ENCODE measurements around the gene MAST1. TPM values are rescaled to one million over a fixed set of nuclear protein-coding genes. Genes with fewer than 3 reads are reported as not detected.

MAST1 gene
- 1 to 10 TPM; 2.4 to 2.6 TPM for total RNA-seq

DNA sequence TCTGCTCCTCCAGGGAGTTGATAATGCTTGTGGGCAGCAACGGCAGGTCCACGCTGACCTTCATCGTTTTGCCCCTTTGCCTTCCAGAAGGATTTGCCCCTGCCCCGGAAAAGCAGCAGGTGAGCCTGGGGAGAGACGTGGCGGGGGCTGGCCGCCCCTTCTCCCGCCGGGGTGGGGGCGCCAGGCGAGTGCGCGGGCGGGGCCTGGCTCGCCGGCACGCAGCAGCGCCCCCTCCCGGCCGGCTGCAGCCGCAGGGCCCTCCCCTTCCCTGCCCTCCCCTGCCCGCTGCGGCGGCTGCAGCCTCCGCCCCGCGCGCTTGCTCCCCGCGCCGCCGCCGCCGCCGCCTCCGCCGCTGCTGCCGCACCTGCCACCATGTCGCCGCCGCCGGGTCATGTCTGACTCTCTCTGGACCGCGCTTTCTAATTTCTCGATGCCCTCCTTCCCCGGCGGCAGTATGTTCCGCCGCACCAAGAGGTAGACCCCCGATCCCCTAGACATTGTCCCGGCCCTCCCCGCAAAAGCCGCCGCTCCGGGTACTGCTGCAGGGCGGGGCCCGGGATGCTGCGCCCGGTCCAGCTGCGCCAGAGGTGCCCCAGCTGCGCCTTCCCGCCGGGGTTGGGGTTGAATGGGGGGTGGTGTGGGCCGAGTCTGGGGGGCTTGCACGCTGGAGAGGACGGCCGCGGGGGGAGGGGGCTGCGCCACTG is at the start of gene MAST1:
Gene MAST1, plus strand, starts transcription at position 334 of the 704 bp plus-strand sequence. Its CDS starts 58 bp downstream, at position 392.
- Mint-ChIP-seq H3K4me1 (peaks cover 20% of the 10 kb centered on the region), H3K36me3 (ENCODE audit: low read depth) (no peaks in the 10 kb centered on the region), H3K27ac (no peak within 1 kb of the TSS), H3K27me3 (peaks cover 51% of the 10 kb centered on the region), H3K9me3 (no peaks in the 10 kb centered on the region), H3K4me3 (peak within 1 kb of the TSS; percentile 58)
- peak; percentile 71 for ATAC-seq (replicated peaks)

DNA sequence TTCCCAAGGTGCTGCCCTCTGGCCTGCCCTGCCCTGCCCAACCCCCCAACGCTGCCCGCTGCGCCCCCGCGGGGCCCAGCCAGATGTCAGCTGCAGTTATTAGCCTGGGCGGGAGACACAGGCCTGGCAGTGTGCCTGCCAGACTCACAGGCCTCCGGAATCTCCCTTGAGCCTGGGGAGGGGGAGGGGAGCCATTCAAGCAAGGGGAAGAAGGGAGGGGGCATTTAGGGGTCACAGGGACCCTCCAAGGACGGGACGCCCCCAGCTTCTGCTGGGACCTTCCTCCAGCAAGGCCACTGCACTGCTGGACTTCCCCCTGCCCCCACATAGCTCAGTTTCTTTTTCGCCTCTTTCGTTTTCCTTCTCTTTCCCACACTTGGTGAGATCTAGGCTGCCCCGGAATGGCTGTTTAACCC is 49.6 kb upstream of the MAST1 start:
- H3K4me3 Mint-ChIP-seq: peak overlapping the region; percentile 97
- no peaks in the 10 kb centered on the region for H3K9me3 Mint-ChIP-seq
- H3K36me3 Mint-ChIP-seq (ENCODE audit: low read depth): peaks cover 40% of the 10 kb centered on the region
- no peak for ATAC-seq (replicated peaks)
- H3K4me1 Mint-ChIP-seq: no peaks in the 10 kb centered on the region
- H3K27me3 Mint-ChIP-seq: no peaks in the 10 kb centered on the region
- H3K27ac Mint-ChIP-seq: peak overlapping the region; percentile 96

DNA sequence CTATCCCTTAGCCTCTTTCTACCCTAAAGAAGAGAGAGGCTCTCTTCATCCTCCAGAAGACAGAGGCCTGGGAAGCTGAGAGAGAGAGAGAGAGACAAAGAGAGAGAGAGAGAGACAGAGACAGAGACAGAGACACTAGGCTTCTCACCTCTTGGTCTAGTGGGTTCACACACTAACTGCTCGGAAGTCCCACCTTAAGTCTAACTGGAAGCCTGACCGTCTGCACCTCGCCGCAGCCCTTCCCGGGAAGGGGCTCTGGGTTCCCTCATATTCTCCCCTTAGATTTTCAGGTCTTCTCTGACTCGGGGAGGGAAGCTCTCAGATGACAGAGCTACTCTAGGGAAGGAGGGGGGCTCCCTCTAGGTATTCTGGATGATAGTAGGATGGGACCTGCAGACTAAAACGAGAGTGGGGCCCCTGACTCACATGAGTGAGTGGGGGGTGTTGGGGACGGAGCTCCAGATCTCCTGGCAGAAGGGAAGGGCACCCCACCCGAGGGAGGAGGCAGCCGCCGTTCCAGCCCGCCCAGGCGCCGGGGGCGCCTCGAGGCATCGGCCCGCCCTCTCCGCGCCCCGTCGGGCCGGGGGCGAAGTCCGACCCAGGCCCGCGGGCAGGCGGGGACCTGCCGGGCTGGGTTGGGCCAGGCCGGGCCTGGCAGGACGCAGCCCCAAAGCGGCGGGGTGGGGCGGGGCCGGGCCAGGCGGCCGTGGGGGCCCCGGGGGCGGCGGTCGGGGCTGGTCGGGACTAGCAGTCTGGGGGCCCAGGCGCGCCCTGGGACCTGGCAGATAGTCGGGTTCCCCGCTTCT is 49.0 kb upstream of the MAST1 start:
- Mint-ChIP-seq H3K36me3 (ENCODE audit: low read depth) (peaks cover 44% of the 10 kb centered on the region), H3K4me1 (peaks cover 2% of the 10 kb centered on the region), H3K4me3 (peak overlapping the region; percentile 97), H3K27me3 (no peaks in the 10 kb centered on the region), H3K9me3 (no peaks in the 10 kb centered on the region), H3K27ac (peak overlapping the region; percentile 96)
- ATAC-seq (replicated peaks): no peak

DNA sequence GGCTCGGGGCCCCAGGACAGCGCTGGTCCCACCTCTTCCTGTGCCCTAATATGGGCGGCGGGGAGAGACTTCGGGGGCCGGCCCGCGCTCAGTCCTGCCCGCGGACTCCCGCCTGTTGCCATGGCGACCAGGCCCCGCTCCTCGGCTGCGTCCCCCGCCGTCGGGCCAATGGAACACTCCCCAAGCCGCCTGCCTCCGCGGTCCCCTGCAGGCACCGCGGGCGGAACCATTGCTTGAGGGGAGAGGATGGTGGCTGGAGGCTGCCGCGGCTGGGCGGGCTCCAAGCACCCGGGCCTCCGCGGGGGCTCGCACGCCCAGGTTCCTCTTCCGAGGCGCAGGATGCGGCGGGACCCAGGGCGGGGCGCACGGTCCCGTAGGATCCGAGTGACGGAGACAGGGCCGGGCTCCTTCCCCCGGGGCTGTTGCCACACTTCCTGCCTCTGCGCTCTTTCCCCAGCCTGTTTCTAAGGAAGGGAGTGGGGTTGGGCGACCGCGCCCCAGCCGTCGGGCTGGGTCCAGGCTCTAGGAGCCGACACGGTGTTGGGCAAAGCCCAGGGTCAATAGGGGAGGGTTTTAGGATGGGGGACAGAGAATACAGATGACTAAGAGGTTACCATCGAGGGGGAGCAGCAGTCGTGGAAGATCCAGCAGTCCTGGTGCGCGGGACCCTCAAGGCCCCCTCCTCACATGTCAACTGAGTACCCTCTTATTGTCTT is 48.3 kb upstream of the MAST1 start:
- Mint-ChIP-seq H3K9me3 (no peaks in the 10 kb centered on the region), H3K27ac (peak overlapping the region; percentile 98), H3K4me1 (peaks cover 5% of the 10 kb centered on the region), H3K4me3 (peak overlapping the region; percentile 97), H3K27me3 (no peaks in the 10 kb centered on the region), H3K36me3 (ENCODE audit: low read depth) (peaks cover 50% of the 10 kb centered on the region)
- ATAC-seq (replicated peaks): peak; percentile 62

DNA sequence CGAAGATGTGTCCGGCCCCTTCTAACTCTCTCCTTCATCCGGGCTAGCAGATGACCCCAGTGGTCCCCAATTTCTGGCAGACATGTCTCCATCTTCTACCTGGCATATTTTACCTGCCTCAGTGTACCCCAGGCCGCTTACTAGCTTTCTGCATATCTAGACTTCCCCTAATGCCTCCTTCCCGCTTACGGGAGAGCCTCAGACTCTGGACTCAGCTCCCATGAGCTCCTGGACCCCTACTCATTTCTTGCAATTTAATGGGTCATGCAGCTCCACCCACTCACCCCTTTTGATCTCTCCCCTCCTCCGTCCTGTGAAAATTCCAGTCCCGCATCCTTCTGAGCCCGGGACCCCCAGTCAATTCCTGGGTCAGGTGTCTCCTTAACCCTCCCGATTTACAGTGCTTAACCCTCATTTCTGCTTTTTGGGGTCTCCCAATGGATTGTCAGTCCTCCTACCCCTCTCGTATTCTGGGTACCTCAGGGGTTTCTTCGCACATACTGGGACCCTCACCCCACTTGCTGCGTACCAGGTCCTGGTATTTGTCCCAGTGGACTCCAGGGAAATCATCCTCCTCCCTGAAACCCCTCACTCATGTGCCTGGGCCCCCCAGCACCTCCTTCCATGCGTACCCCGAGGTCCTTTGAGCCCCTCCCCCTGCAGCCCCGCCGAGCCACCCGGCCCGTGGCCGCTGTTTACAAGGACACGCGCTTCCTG is 47.5 kb upstream of the MAST1 start:
- Mint-ChIP-seq H3K36me3 (ENCODE audit: low read depth) (peaks cover 50% of the 10 kb centered on the region), H3K27me3 (no peaks in the 10 kb centered on the region), H3K9me3 (no peaks in the 10 kb centered on the region), H3K4me3 (peak overlapping the region; percentile 97), H3K4me1 (peaks cover 8% of the 10 kb centered on the region), H3K27ac (peak overlapping the region; percentile 98)
- no peak for ATAC-seq (replicated peaks)

DNA sequence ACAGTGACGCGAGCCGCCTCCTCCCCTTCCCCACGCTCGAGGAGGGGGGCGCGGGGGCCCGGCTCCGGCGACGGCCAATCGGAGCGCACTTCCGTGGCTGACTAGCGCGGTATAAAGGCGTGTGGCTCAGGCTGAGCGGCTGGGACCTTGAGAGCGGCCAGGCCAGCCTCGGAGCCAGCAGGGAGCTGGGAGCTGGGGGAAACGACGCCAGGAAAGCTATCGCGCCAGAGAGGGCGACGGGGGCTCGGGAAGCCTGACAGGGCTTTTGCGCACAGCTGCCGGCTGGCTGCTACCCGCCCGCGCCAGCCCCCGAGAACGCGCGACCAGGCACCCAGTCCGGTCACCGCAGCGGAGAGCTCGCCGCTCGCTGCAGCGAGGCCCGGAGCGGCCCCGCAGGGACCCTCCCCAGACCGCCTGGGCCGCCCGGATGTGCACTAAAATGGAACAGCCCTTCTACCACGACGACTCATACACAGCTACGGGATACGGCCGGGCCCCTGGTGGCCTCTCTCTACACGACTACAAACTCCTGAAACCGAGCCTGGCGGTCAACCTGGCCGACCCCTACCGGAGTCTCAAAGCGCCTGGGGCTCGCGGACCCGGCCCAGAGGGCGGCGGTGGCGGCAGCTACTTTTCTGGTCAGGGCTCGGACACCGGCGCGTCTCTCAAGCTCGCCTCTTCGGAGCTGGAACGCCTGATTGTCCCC is 46.8 kb upstream of the MAST1 start, which contains the start of gene JUNB:
Gene JUNB, plus strand, starts transcription at position 142 of the 706 bp plus-strand sequence. Its CDS starts 286 bp downstream, at position 428.
- no peaks in the 10 kb centered on the region for H3K9me3 Mint-ChIP-seq
- peak; percentile 47 for ATAC-seq (replicated peaks)
- no peaks in the 10 kb centered on the region for H3K27me3 Mint-ChIP-seq
- peaks cover 15% of the 10 kb centered on the region for H3K4me1 Mint-ChIP-seq
- H3K36me3 Mint-ChIP-seq (ENCODE audit: low read depth): peaks cover 54% of the 10 kb centered on the region
- peak within 1 kb of the TSS; percentile 98 for H3K27ac Mint-ChIP-seq
- H3K4me3 Mint-ChIP-seq: peak within 1 kb of the TSS; percentile 97

DNA sequence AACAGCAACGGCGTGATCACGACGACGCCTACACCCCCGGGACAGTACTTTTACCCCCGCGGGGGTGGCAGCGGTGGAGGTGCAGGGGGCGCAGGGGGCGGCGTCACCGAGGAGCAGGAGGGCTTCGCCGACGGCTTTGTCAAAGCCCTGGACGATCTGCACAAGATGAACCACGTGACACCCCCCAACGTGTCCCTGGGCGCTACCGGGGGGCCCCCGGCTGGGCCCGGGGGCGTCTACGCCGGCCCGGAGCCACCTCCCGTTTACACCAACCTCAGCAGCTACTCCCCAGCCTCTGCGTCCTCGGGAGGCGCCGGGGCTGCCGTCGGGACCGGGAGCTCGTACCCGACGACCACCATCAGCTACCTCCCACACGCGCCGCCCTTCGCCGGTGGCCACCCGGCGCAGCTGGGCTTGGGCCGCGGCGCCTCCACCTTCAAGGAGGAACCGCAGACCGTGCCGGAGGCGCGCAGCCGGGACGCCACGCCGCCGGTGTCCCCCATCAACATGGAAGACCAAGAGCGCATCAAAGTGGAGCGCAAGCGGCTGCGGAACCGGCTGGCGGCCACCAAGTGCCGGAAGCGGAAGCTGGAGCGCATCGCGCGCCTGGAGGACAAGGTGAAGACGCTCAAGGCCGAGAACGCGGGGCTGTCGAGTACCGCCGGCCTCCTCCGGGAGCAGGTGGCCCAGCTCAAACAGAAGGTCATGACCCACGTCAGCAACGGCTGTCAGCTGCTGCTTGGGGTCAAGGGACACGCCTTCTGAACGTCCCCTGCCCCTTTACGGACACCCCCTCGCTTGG is 46.1 kb upstream of the MAST1 start:
- Mint-ChIP-seq H3K9me3 (no peaks in the 10 kb centered on the region), H3K27ac (peak overlapping the region; percentile 98), H3K36me3 (ENCODE audit: low read depth) (peaks cover 61% of the 10 kb centered on the region), H3K4me3 (peak overlapping the region; percentile 97), H3K4me1 (peaks cover 17% of the 10 kb centered on the region), H3K27me3 (no peaks in the 10 kb centered on the region)
- ATAC-seq (replicated peaks): no peak

DNA sequence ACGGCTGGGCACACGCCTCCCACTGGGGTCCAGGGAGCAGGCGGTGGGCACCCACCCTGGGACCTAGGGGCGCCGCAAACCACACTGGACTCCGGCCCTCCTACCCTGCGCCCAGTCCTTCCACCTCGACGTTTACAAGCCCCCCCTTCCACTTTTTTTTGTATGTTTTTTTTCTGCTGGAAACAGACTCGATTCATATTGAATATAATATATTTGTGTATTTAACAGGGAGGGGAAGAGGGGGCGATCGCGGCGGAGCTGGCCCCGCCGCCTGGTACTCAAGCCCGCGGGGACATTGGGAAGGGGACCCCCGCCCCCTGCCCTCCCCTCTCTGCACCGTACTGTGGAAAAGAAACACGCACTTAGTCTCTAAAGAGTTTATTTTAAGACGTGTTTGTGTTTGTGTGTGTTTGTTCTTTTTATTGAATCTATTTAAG is 45.4 kb upstream of the MAST1 start:
- Mint-ChIP-seq H3K9me3 (no peaks in the 10 kb centered on the region), H3K4me3 (peak overlapping the region; percentile 97), H3K27me3 (no peaks in the 10 kb centered on the region), H3K4me1 (peaks cover 17% of the 10 kb centered on the region), H3K36me3 (ENCODE audit: low read depth) (peaks cover 67% of the 10 kb centered on the region), H3K27ac (peak overlapping the region; percentile 98)
- ATAC-seq (replicated peaks): no peak

DNA sequence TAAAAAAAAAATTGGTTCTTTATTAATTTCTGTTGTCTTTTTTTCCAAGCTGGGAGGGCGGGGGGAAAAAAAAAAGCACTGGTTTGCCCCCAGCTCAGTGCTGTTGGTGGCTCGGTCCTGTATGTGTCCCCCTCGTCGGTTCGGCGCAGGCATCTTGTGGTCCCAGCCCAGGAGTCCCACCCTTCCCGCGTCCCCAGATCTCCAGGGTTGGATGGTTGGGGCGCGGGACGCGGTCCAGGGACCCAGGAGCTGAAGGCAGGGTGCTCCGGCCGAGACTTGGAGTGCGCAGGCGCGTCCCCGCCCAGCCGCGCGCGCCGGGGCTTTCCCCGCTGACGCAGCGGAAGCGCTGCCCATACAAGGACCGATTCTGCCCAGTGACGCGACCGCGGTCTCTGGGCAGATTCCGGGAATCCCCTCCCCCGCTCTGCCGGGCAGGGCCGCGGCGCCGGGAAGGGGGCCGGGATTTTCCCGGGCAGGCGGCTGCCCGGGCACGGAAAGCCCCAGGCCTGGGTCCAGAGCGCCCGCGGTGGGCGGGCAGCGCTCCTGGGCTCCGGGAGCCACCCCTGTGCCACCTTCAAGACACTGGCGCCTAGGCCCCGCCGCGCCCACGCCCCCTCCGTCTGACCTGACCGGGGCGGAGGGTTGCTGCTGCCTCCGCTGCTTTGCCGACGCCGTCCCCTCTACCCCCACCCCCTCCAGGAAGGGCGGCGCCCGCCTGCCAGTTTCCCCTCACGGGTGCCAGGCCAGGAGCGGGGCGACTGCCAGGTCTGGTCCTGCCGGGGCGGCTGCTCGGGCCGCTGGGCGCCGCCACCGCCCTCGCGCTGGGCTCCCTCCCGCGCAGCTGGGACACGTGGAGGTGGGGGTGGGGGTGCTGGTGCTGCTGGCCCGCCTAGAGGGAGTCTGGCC is 44.8 kb upstream of the MAST1 start:
- Mint-ChIP-seq H3K36me3 (ENCODE audit: low read depth) (peaks cover 70% of the 10 kb centered on the region), H3K4me3 (peak overlapping the region; percentile 97), H3K27me3 (no peaks in the 10 kb centered on the region), H3K4me1 (peaks cover 17% of the 10 kb centered on the region), H3K9me3 (no peaks in the 10 kb centered on the region), H3K27ac (peak overlapping the region; percentile 98)
- peak; percentile 40 for ATAC-seq (replicated peaks)

DNA sequence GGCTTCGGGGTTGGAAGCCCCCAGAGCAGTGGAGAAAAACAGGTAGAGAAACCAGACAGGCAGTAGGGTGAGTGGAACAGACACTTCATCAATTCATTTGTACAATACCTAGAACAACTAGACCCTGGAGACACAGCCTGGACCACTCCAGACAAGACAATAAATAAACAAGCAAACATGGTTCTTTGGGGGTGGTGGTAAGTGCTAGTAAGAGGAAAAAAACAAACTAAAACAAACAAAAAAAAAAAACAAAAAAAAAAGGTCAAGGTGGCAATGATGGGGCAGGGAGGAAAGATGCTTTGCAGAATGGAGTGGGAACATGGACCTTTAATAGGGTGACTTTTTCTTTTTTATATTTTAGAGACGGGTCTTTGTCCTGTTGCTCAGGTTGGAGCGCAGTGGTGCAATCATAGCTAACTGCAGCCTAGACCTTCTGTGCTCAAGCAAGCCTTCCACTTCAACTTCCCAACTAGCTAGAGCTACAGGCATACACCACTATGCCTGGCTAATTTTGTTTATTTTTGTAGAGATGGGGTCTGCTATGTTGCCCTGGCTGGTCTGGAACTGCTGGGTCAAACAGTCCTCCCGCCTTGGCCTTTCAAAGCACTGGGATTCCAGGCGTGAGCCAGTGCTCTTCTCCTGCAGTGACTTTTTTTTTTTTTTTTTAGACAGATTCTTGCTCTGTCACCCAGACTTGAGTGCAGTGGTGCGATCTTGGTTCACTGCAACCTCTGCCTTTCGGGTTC is 43.9 kb upstream of the MAST1 start:
- H3K36me3 Mint-ChIP-seq (ENCODE audit: low read depth): peaks cover 71% of the 10 kb centered on the region
- peak overlapping the region; percentile 94 for H3K27ac Mint-ChIP-seq
- no peak for ATAC-seq (replicated peaks)
- H3K27me3 Mint-ChIP-seq: no peaks in the 10 kb centered on the region
- H3K9me3 Mint-ChIP-seq: no peaks in the 10 kb centered on the region
- peak overlapping the region; percentile 97 for H3K4me3 Mint-ChIP-seq
- peaks cover 17% of the 10 kb centered on the region for H3K4me1 Mint-ChIP-seq

DNA sequence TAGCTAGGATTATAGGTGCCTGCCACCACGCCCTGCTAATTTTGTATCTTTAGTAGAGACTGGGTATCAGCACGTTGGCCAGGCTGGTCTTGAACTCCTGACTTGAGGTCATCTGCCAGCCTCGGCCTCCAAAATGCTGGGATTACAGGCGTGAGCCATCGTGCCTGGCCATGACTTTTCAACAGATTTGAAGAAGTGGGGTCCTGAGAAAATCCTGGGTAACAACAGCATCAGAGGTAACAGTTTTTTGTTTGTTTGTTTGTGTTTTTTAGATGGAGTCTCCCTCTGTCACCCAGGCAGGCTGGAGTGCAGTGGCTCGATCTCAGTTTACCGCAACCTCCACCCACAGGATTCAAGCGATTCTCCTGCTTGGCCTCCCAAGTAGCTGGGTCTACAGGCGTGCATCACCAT is 43.3 kb upstream of the MAST1 start:
- Mint-ChIP-seq H3K27ac (peak overlapping the region; percentile 94), H3K9me3 (no peaks in the 10 kb centered on the region), H3K27me3 (no peaks in the 10 kb centered on the region), H3K4me1 (peaks cover 17% of the 10 kb centered on the region), H3K4me3 (peak overlapping the region; percentile 97), H3K36me3 (ENCODE audit: low read depth) (peaks cover 76% of the 10 kb centered on the region)
- no peak for ATAC-seq (replicated peaks)
